HepG2 (cell line): Measurements from ENCODE around the gene P2RY2. TPM values are rescaled to one million over a fixed set of nuclear protein-coding genes. Genes with fewer than 3 reads are reported as not detected.

Source experiments
- ATAC-seq: fragments of 200-7000 bp; cut with Tn5 transposase; 3 replicates; pipeline ENCODE4 v1.9.1; 2020; ENCODE audit warnings: mild to moderate bottlenecking, moderate library complexity
- BruUV-seq: library from RNA; stranded (reverse); fragments of 400-500 nt; replicated peaks from 2 replicates; lab custom pipeline; 2021; lab: Mats Ljungman, UMichigan
- CTCF ChIA-PET: fragments of 300-600 bp; formaldehyde crosslinking; extraction: SDS; loops from one replicate; lab custom pipeline; 2021; ENCODE audit warnings: low total read pairs, inconsistent platforms, low intra/inter-chr PET ratio; lab: Yijun Ruan, JAX
- POLR2A ChIA-PET: fragments of 350-600 bp; sonication (Branson Sonifier 250); formaldehyde crosslinking; loops from one replicate; lab custom pipeline; 2020; ENCODE audit warnings: antibody characterized with exemption, inconsistent platforms; lab: Yijun Ruan, JAX
- DNase-seq: peaks from one replicate; pipeline ENCODE4 v3.0.0-alpha.2; 2015; ENCODE audit warnings: low spot score
- FAIRE-seq: peaks from 3 replicates; lab custom pipeline; 2011; peaks lifted over from hg19 to GRCh38; lab: Jason Lieb, UNC
- H2AFZ ChIP-seq: one replicate; pipeline ENCODE4 v1.6.1; 2011; ENCODE audit warnings: low read length, inconsistent platforms
- H3K27ac ChIP-seq: fragments of 300-600 bp; 3 replicates; pipeline ENCODE4 v1.8.0; 2011; ENCODE audit warnings: mixed run types, mild to moderate bottlenecking, mixed read lengths, low read length, inconsistent platforms; ENCODE audit not compliant: insufficient read depth; ENCODE audit errors: extremely low read length
- H3K27me3 ChIP-seq, 2 experiments: fragments of 200-600 bp in 1 of 2; 2 replicates in 1 of 2; 3 replicates in 1 of 2; pipeline versions ENCODE4 v1.6.0 to v1.8.0; 2011; ENCODE audit warnings: low read length in 2 of 2, mild to moderate bottlenecking in 2 of 2, moderate library complexity in 2 of 2, inconsistent platforms in 1 of 2; ENCODE audit not compliant: insufficient read depth in 2 of 2, control insufficient read depth in 1 of 2
- H3K36me3 ChIP-seq, 2 experiments: fragments of 200-600 bp in 1 of 2; replicated peaks in 1 of 2; 2 replicates in 1 of 2; 3 replicates in 1 of 2; pipeline versions ENCODE4 v1.5.1 to v1.8.0; 2011; ENCODE audit warnings: low read length in 2 of 2, inconsistent platforms in 1 of 2; ENCODE audit not compliant: insufficient read depth in 2 of 2, control insufficient read depth in 1 of 2
- H3K4me1 ChIP-seq: 2 replicates; pipeline ENCODE4 v1.5.1; 2012; ENCODE audit warnings: low read length, inconsistent platforms; ENCODE audit not compliant: insufficient read depth
- H3K4me2 ChIP-seq: 2 replicates; pipeline ENCODE4 v1.6.0; 2011; ENCODE audit warnings: low read depth, low read length, inconsistent platforms
- H3K4me3 ChIP-seq, 3 experiments: fragments of 200-600 bp in 1 of 3; sonication (generic), shearing (Covaris generic) in 1 of 3; replicated peaks in 1 of 3; 2 replicates each; pipeline ENCODE4 v1.5.1; 2011 to 2016; ENCODE audit warnings: low read length in 3 of 3, inconsistent platforms in 2 of 3, low read depth in 2 of 3, mild to moderate bottlenecking in 2 of 3, control low read depth in 1 of 3, mixed read lengths in 1 of 3; ENCODE audit not compliant: insufficient read depth in 1 of 3
- H3K79me2 ChIP-seq: one replicate; pipeline ENCODE4 v1.6.1; 2011; ENCODE audit warnings: low read length, inconsistent platforms; ENCODE audit not compliant: insufficient read depth
- H3K9ac ChIP-seq: 2 replicates; pipeline ENCODE4 v1.6.0; 2011; ENCODE audit warnings: mild to moderate bottlenecking, low read depth, low read length, inconsistent platforms; ENCODE audit not compliant: insufficient read depth
- H3K9me3 ChIP-seq: 2 replicates; pipeline ENCODE4 v1.5.1; 2012; ENCODE audit warnings: mild to moderate bottlenecking, low read length
- H4K20me1 ChIP-seq: 2 replicates; pipeline ENCODE4 v1.6.0; 2011; ENCODE audit warnings: inconsistent platforms, mild to moderate bottlenecking, low read length, moderate library complexity; ENCODE audit not compliant: insufficient read depth
- AGO2 ChIP-seq: fragments of 200-400 bp; formaldehyde crosslinking; optimal IDR thresholded peaks from 2 replicates; pipeline ENCODE3; 2017; ENCODE audit warnings: mild to moderate bottlenecking, low read depth, low read length, moderate library complexity
- KDM4B ChIP-seq: sonication (generic); formaldehyde crosslinking; IDR thresholded peaks from 2 replicates; pipeline ENCODE4 v1.4.0; 2020; ENCODE audit warnings: missing genetic modification reagents
- ZNF205 ChIP-seq: IDR thresholded peaks from 2 replicates; pipeline ENCODE4 v1.6.1; 2018; ENCODE audit warnings: missing biosample characterization, missing genetic modification reagents
- ZNF280D ChIP-seq: sonication (generic); formaldehyde crosslinking; IDR thresholded peaks from 2 replicates; pipeline ENCODE4 v1.5.1; 2020; ENCODE audit warnings: mild to moderate bottlenecking, missing genetic modification reagents
- ZNF549 ChIP-seq: sonication (generic); formaldehyde crosslinking; IDR thresholded peaks from 2 replicates; pipeline ENCODE4 v1.5.0; 2020; ENCODE audit warnings: missing genetic modification reagents
- ZNF629 ChIP-seq: sonication (generic); formaldehyde crosslinking; conservative IDR thresholded peaks from 2 replicates; pipeline ENCODE4 v1.5.0; 2020; ENCODE audit warnings: missing genetic modification reagents
- WGBS: methylation state at CpG from one replicate; pipeline ENCODE4 v1.1.6; 2017; ENCODE audit warnings: low lambda C conversion rate; 5-methylcytosine and 5-hydroxymethylcytosine counted together
- in situ Hi-C: cut with HindIII; loops from 2 replicates; pipeline ENCODE4 v1.10.0; 2017; ENCODE audit warnings: low pct_unique_long_range_greater_than_20kb; ENCODE audit not compliant: extremely low pct_ligation_motif_present
- intact Hi-C: fragments of 100-400 bp; cut with micrococcal nuclease; formaldehyde crosslinking; loops from one replicate; pipeline ENCODE4 v1.10.0; 2022; ENCODE audit not compliant: unreplicated experiment
- polyA plus RNA-seq, 8 experiments: library from polyadenylated mRNA; depleted of rRNA in 3 of 8; stranded (reverse) in 7 of 8; unstranded in 1 of 8; fragments of >200 nt; fragmentation: Illumina TruSeq in 4 of 8; extraction: Trizol in 4 of 8; gene quantifications; 2 replicates each; pipeline versions ENCODE4 v1.2.1 to v1.2.3, GENCODE V29; 2011 to 2016; ENCODE audit warnings: low read depth in 4 of 8, missing spikeins in 1 of 8, mixed read lengths in 1 of 8; ENCODE audit not compliant: insufficient read depth in 1 of 8
- total RNA-seq, 5 experiments: library from RNA; depleted of rRNA; stranded (reverse); fragments of >200 nt; fragmentation: Illumina TruSeq; extraction: Trizol; gene quantifications; 2 replicates each; pipeline ENCODE4 v1.2.3, GENCODE V29; 2016; ENCODE audit warnings: low read depth in 1 of 5

P2RY2 gene
- total and polyA plus RNA-seq, 2 of the 13 experiments (the other 11 are each of a cell fraction or from before 2014, with no cell fraction given) = 0.95 to 3.1 TPM

GRCh38 chr11:73263640-73264039 is 45.6 kb downstream of the P2RY2 start:
- Histone ChIP-seq H3K36me3 (no peaks in the 10 kb centered on the region), H3K4me2 (no peak overlapping the region), H4K20me1 (no peaks in the 10 kb centered on the region), H3K4me3 (no peak overlapping the region), H3K79me2 (no peaks in the 10 kb centered on the region), H2AFZ (no peak overlapping the region)
- 34% methylated on average over 2 of the region's 2 CpGs for WGBS
- POLR2A ChIA-PET = no interaction called here
- no TSS peak for BruUV-seq
- no peak for FAIRE-seq
- intact Hi-C loops = no loop called here
- TF ChIP-seq ZNF549 (no peak), KDM4B (CRISPR knock-in tag) (no peak), ZNF205 (CRISPR knock-in tag) (no peak), ZNF280D (no peak), AGO2 (no peak), ZNF629 (CRISPR knock-in tag) (peak; percentile 72)
- TF ChIP-seq, all 625 proteins: peak for 1
- CTCF ChIA-PET = no interaction called here
- H3K4me1 ChIP-seq = peaks cover 9% of the 10 kb centered on the region; the same call in 1 of the 2 replicates
- in situ Hi-C loops = no loop called here
- no peaks in the 10 kb centered on the region for H3K9me3 ChIP-seq
- H3K27ac ChIP-seq = no peak overlapping the region
- no peak overlapping the region for H3K9ac ChIP-seq
- peaks cover 5 to 56% of the 10 kb centered on the region in 2 experiments; a peak in 4 of 5 replicates for H3K27me3 ChIP-seq
- ATAC-seq = no peak
- DNase-seq = no peak
